ENCODE results near the gene SDHD. TPM values are rescaled to one million over a fixed set of nuclear protein-coding genes. Genes with fewer than 3 reads are reported as not detected.
A peak's percentile ranks its signal among the peaks of the same experiment; 100 is the strongest.

The SDHD gene
- total and polyA plus RNA-seq, 2 of the 8 experiments (the other 6 are each of a cell fraction or from before 2014, with no cell fraction given): 96.0 to 181 TPM

DNA sequence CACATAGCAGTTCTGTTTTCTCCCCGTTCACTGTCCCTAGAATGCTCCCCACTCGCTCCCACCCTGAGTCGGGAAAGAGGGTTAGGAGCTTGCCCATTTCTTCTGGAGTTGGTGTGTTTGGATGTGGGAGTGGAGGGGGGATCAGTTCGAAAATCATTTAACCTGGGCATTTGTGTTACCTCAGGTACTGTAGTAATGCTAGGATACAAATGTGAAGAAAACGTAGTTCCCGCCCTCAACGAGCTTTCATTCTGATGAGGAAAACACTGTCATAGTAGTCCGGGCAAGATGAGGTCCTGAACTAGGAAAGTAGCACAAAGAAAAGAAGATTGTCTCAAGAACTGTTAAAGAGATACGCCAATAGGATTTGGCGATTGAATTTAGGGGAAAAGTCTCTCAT is 539 bp downstream of the SDHD start:
- H3K23ac ChIP-seq (ENCODE audit: insufficient read length): no peak overlapping the region
- no peak overlapping the region for H3K18ac ChIP-seq (ENCODE audit: extremely low read depth, low read length)
- H2BK20ac ChIP-seq (ENCODE audit: low read length): no peak overlapping the region
- H2AK5ac ChIP-seq (ENCODE audit: low read depth, low read length): no peak overlapping the region
- H2AFZ ChIP-seq (ENCODE audit: low read length): peak overlapping the region; percentile 87; the same call in 1 of the 2 replicates
- H3K27ac ChIP-seq (ENCODE audit: low read depth, low read length): peak overlapping the region; percentile 78
- H3K4ac ChIP-seq (replicated peaks; ENCODE audit: insufficient read length, low read depth, low read length): no peak overlapping the region
- FAIRE-seq (no peak), DNase-seq (ENCODE audit: low read depth in 1 of 2, low spot score in 2 of 2) (no peak)
- H2BK5ac ChIP-seq (ENCODE audit: low read depth, low read length): peak overlapping the region; percentile 64
- H3K14ac ChIP-seq (ENCODE audit: insufficient read length): no peak overlapping the region
- H3K79me1 ChIP-seq (ENCODE audit: low read depth, low read length): peaks cover 10% of the 10 kb centered on the region; the same call in 1 of the 2 replicates
- no peak overlapping the region for H4K5ac ChIP-seq (ENCODE audit: insufficient read length, low read depth, low read length)
- no peak overlapping the region for H3K56ac ChIP-seq (replicated peaks; ENCODE audit: insufficient read length, low read depth, low read length)
- H2BK120ac ChIP-seq (replicated peaks; ENCODE audit: low read depth, low read length): no peak overlapping the region
- no peaks in the 10 kb centered on the region for H3K27me3 ChIP-seq (replicated peaks in 1 of 4; ENCODE audit: control insufficient read depth in 3 of 4, extremely low read depth in 1 of 4, insufficient read depth in 3 of 4, low read length in 3 of 4)
- H3K79me2 ChIP-seq (ENCODE audit: control insufficient read depth in 1 of 2, insufficient read depth in 2 of 2, low read length in 2 of 2): peaks cover 3 to 45% of the 10 kb centered on the region in 2 experiments
- WGBS, 2 experiments (ENCODE audit: extremely low coverage in 1 of 2, insufficient coverage in 1 of 2, insufficient read length in 1 of 2, insufficient replicate concordance in 2 of 2, low coverage in 1 of 2, low lambda C conversion rate in 2 of 2, missing lambda C conversion rate in 1 of 2): 29% methylated on average over 10 of the region's 10 CpGs; no CpG with 5 or more reads in 1 of the 2 experiments
- no peak overlapping the region for H4K8ac ChIP-seq (ENCODE audit: extremely low read depth, insufficient read depth, low read length)
- CTCF ChIA-PET (ENCODE audit: partially characterized antibody): interaction anchor here (0.6 to 3.9 kb wide), 4 partner anchors 26 to 219 kb away, joined by 3 to 13 read pairs (median 4); no protein-coding TSS in a partner anchor
- H3K4me3 ChIP-seq (ENCODE audit: extremely low read depth in 1 of 4, insufficient read depth in 2 of 4, low read depth in 3 of 4, low read length in 4 of 4): peak overlapping the region; percentile 85 to 99 (median 90)
- H3K4me1 ChIP-seq (replicated peaks in 1 of 4; ENCODE audit: control insufficient read depth in 3 of 4, insufficient read depth in 4 of 4, low read length in 3 of 4): peaks cover 0 to 3% (median 0%) of the 10 kb centered on the region in 4 experiments; a peak in 3 of 7 replicates
- no peak overlapping the region for H2BK12ac ChIP-seq (ENCODE audit: low read depth, low read length)
- no peak overlapping the region for H2BK15ac ChIP-seq (ENCODE audit: low read length)
- POLR2A ChIA-PET (ENCODE audit: partially characterized antibody): interaction anchor here (0.7 to 3.8 kb wide), 11 partner anchors 8 to 216 kb away, joined by 3 to 15 read pairs (median 4); partner anchors contain the start of genes ALG9, DLAT, NKAPD1 and PIH1D2
- H4K20me1 ChIP-seq (replicated peaks in 1 of 2; ENCODE audit: control insufficient read depth in 1 of 2, insufficient read depth in 2 of 2, low read length in 2 of 2): peaks cover 0 to 3% of the 10 kb centered on the region in 2 experiments
- no peaks in the 10 kb centered on the region for H3K9me3 ChIP-seq (ENCODE audit: insufficient read depth in 2 of 2, low read depth in 1 of 2, low read length in 1 of 2)
- H3K4me2 ChIP-seq (ENCODE audit: insufficient read depth in 1 of 2, low read depth in 2 of 2, low read length in 2 of 2): peak overlapping the region; percentile 70 to 72
- peaks cover 9% of the 10 kb centered on the region; the same call in 1 of the 2 replicates for H3K23me2 ChIP-seq (ENCODE audit: low read depth, low read length)
- peaks cover 10 to 68% (median 48%) of the 10 kb centered on the region in 4 experiments for H3K36me3 ChIP-seq (ENCODE audit: control insufficient read depth in 2 of 4, insufficient read depth in 4 of 4, low read length in 3 of 4)
- no peak overlapping the region for H4K91ac ChIP-seq (replicated peaks; ENCODE audit: insufficient read length, low read length)
- H3K9ac ChIP-seq (replicated peaks in 1 of 4; ENCODE audit: extremely low read depth in 1 of 4, low read depth in 3 of 4, low read length in 3 of 4): peak overlapping the region; percentile 70 to 94 (median 88)
- TF ChIP-seq, protein P1, sequence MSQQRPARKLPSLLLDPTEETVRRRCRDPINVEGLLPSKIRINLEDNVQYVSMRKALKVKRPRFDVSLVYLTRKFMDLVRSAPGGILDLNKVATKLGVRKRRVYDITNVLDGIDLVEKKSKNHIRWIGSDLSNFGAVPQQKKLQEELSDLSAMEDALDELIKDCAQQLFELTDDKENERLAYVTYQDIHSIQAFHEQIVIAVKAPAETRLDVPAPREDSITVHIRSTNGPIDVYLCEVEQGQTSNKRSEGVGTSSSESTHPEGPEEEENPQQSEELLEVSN (IDR thresholded peaks at IDR 0.05): no peak
- TF ChIP-seq, protein P2, sequence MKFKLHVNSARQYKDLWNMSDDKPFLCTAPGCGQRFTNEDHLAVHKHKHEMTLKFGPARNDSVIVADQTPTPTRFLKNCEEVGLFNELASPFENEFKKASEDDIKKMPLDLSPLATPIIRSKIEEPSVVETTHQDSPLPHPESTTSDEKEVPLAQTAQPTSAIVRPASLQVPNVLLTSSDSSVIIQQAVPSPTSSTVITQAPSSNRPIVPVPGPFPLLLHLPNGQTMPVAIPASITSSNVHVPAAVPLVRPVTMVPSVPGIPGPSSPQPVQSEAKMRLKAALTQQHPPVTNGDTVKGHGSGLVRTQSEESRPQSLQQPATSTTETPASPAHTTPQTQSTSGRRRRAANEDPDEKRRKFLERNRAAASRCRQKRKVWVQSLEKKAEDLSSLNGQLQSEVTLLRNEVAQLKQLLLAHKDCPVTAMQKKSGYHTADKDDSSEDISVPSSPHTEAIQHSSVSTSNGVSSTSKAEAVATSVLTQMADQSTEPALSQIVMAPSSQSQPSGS (IDR thresholded peaks at IDR 0.05; ENCODE audit: low read length): no peak
- TF ChIP-seq CTBP2 (IDR thresholded peaks at IDR 0.05; ENCODE audit: borderline replicate concordance, insufficient read depth, insufficient read length, low read length) (no peak), MAFK (IDR thresholded peaks at IDR 0.05; ENCODE audit: low read depth, low read length) (no peak), SRF (IDR thresholded peaks at IDR 0.05; ENCODE audit: low read depth, low read length) (no peak), SIN3A (conservative IDR thresholded peaks at IDR 0.05 in 1 of 2, IDR thresholded peaks at IDR 0.05 in 1 of 2; ENCODE audit: low read depth in 1 of 2, low read length in 2 of 2) (no peak), POLR2A (IDR thresholded peaks at IDR 0.05; ENCODE audit: control extremely low read depth in 1 of 2, low read depth in 2 of 2, low read length in 2 of 2) (no peak), TBP (IDR thresholded peaks at IDR 0.05; ENCODE audit: low read depth, low read length) (no peak), BRCA1 (IDR thresholded peaks at IDR 0.05; ENCODE audit: low read depth, low read length) (no peak), TAF7 (optimal IDR thresholded peaks at IDR 0.05; ENCODE audit: borderline replicate concordance, low read depth, low read length) (no peak)
- TF ChIP-seq, protein P3, sequence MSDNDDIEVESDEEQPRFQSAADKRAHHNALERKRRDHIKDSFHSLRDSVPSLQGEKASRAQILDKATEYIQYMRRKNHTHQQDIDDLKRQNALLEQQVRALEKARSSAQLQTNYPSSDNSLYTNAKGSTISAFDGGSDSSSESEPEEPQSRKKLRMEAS (IDR thresholded peaks at IDR 0.05): no peak

Data from H1 (cell line).